NCI-H524 (cell line): ENCODE data around the gene HMOX1.
A peak's percentile ranks its signal among the peaks of the same experiment; 100 is the strongest.
"Not testable (repeated sequence)": the region's sequence is repeated elsewhere in the genome, so short reads cannot be mapped to it uniquely, and the experiment has no call there.

ENCODE experiments used
- DNase-seq, 2 experiments: peaks; one replicate each; lab custom pipeline; 2025; lab: John Stamatoyannopoulos, UW

Gene HMOX1

GRCh38 chr22:35350539-35351503 is 30.1 kb upstream of the HMOX1 start:
- peak; percentile 90 to 94 for DNase-seq

GRCh38 chr22:35352214-35353111 is 28.4 kb upstream of the HMOX1 start:
- DNase-seq, result peak; percentile 39 to 68

- no peak for DNase-seq
Observed at GRCh38 chr22:35353318-35353717, 27.6 kb upstream of the HMOX1 start.

- no peak for DNase-seq
Observed at GRCh38 chr22:35354068-35354467, 26.8 kb upstream of the HMOX1 start.

GRCh38 chr22:35357883-35358621 is 22.8 kb upstream of the HMOX1 start:
- no peak for DNase-seq

GRCh38 chr22:35359380-35360065 is 21.4 kb upstream of the HMOX1 start:
- DNase-seq, result no peak

GRCh38 chr22:35361001-35361558 is 19.8 kb upstream of the HMOX1 start:
- no peak for DNase-seq

- no peak for DNase-seq
Observed at GRCh38 chr22:35363566-35364086, 17.3 kb upstream of the HMOX1 start.

GRCh38 chr22:35364230-35364629 is 16.7 kb upstream of the HMOX1 start:
- not testable (repeated sequence) for DNase-seq

GRCh38 chr22:35367331-35367886 is 13.5 kb upstream of the HMOX1 start:
- peak in 1 of 2 experiments; percentile 42 for DNase-seq

- no peak for DNase-seq
Observed at GRCh38 chr22:35368386-35368785, 12.5 kb upstream of the HMOX1 start.

GRCh38 chr22:35369996-35370395 is 10.9 kb upstream of the HMOX1 start:
- peak; percentile 73 to 76 for DNase-seq

- no peak for DNase-seq
Observed at GRCh38 chr22:35373781-35374180, 7.1 kb upstream of the HMOX1 start.

GRCh38 chr22:35375031-35375430 is 5.9 kb upstream of the HMOX1 start:
- no peak for DNase-seq

- DNase-seq, result no peak
Observed at GRCh38 chr22:35375526-35375925, 5.4 kb upstream of the HMOX1 start.

- DNase-seq, result peak; percentile 48 to 66
Observed at GRCh38 chr22:35376728-35377472, 4.0 kb upstream of the HMOX1 start.

GRCh38 chr22:35377735-35378134 is 3.2 kb upstream of the HMOX1 start:
- DNase-seq, result no peak

GRCh38 chr22:35378621-35379020 is 2.3 kb upstream of the HMOX1 start:
- no peak for DNase-seq

GRCh38 chr22:35379146-35379993 is 1.5 kb upstream of the HMOX1 start:
- no peak for DNase-seq
